ENCODE results near the gene DENND1A. TPM values are rescaled to one million over a fixed set of nuclear protein-coding genes. Genes with fewer than 3 reads are reported as not detected.

Gene DENND1A
- total and polyA plus RNA-seq, 2 of the 13 experiments (the other 11 are each of a cell fraction or from before 2014, with no cell fraction given): 14.8 to 30.1 TPM

GRCh38 chr9:123465304-123465703 is 464.6 kb downstream of the DENND1A start:
- no peaks in the 10 kb centered on the region; a peak in 1 of 5 replicates for H3K36me3 ChIP-seq (replicated peaks in 1 of 2; ENCODE audit: control insufficient read depth in 1 of 2, insufficient read depth in 2 of 2, low read length in 2 of 2)
- DNase-seq (ENCODE audit: low spot score) (peak; percentile 98), FAIRE-seq (peak; percentile 99), ATAC-seq (peak; percentile 76)
- in situ Hi-C loops (cut with HindIII; ENCODE audit: extremely low pct_ligation_motif_present, low pct_unique_long_range_greater_than_20kb): no loop called here
- no peaks in the 10 kb centered on the region for H4K20me1 ChIP-seq (ENCODE audit: insufficient read depth, low read length)
- no peaks in the 10 kb centered on the region for H3K79me2 ChIP-seq (ENCODE audit: insufficient read depth, low read length)
- H3K4me3 ChIP-seq (replicated peaks in 1 of 3; ENCODE audit: insufficient read depth in 1 of 3, low read depth in 2 of 3, low read length in 3 of 3): no peak overlapping the region; a peak in 1 of 6 replicates
- H3K4me2 ChIP-seq (ENCODE audit: low read depth, low read length): peak overlapping the region; percentile 29; the same call in 1 of the 2 replicates
- WGBS (ENCODE audit: low lambda C conversion rate): 0% methylated on average over 1 of the region's 1 CpG
- H3K4me1 ChIP-seq (ENCODE audit: insufficient read depth, low read length): peaks cover 62% of the 10 kb centered on the region
- H2AFZ ChIP-seq (ENCODE audit: low read length): no peak overlapping the region
- POLR2A ChIA-PET: interaction anchor here (0.7 to 2.0 kb wide), 3 partner anchors 30 to 1269 kb away, joined by 3 to 6 read pairs (median 3); no protein-coding TSS in a partner anchor
- intact Hi-C loops (cut with micrococcal nuclease; ENCODE audit: unreplicated experiment): loop anchor here (5.0 kb wide), 1 partner anchor 63 kb away; no protein-coding TSS in a partner anchor
- no peaks in the 10 kb centered on the region for H3K9me3 ChIP-seq (ENCODE audit: low read length)
- BruUV-seq (replicated peaks): no TSS peak
- H3K27ac ChIP-seq (ENCODE audit: extremely low read length, insufficient read depth, low read length): peak overlapping the region; percentile 90
- CTCF ChIA-PET (ENCODE audit: low intra/inter-chr PET ratio, low total read pairs): no interaction called here
- peak overlapping the region; percentile 51 for H3K9ac ChIP-seq (ENCODE audit: insufficient read depth, low read depth, low read length)
- H3K27me3 ChIP-seq (ENCODE audit: control insufficient read depth in 1 of 2, insufficient read depth in 2 of 2, low read length in 2 of 2): no peaks in the 10 kb centered on the region
- peak; percentile 78 for TF ChIP-seq FOXA3 (CRISPR knock-in tag; IDR thresholded peaks at IDR 0.05)
- peak; percentile 97 for TF ChIP-seq ARID5B (CRISPR knock-in tag; IDR thresholded peaks at IDR 0.05)
- no peak for TF ChIP-seq FOXP1 (IDR thresholded peaks at IDR 0.05)
- peak; percentile 95 for TF ChIP-seq FOXP1 (CRISPR knock-in tag; IDR thresholded peaks at IDR 0.05)
- TF ChIP-seq RNF219 (CRISPR knock-in tag; IDR thresholded peaks at IDR 0.05): no peak
- TF ChIP-seq NR2F2 (IDR thresholded peaks at IDR 0.05; ENCODE audit: borderline replicate concordance, low read depth): peak; percentile 77
- TF ChIP-seq ZNF251 (CRISPR knock-in tag; IDR thresholded peaks at IDR 0.05): no peak
- no peak for TF ChIP-seq ZNF615 (CRISPR knock-in tag; IDR thresholded peaks at IDR 0.05; ENCODE audit: borderline replicate concordance)
- TF ChIP-seq ATM (IDR thresholded peaks at IDR 0.05; ENCODE audit: borderline replicate concordance): peak; percentile 94; the same call in 1 of the 2 replicates
- peak; percentile 71 for TF ChIP-seq MIXL1 (CRISPR knock-in tag; IDR thresholded peaks at IDR 0.05)
- no peak for TF ChIP-seq ZSCAN29 (CRISPR knock-in tag; conservative IDR thresholded peaks at IDR 0.05)
- TF ChIP-seq KAT7 (CRISPR knock-in tag; IDR thresholded peaks at IDR 0.05; ENCODE audit: borderline replicate concordance): peak; percentile 63; the same call in 1 of the 2 replicates
- no peak for TF ChIP-seq GPN1 (CRISPR knock-in tag; IDR thresholded peaks at IDR 0.05; ENCODE audit: borderline replicate concordance)
- TF ChIP-seq HMG20A (CRISPR knock-in tag; IDR thresholded peaks at IDR 0.05; ENCODE audit: borderline replicate concordance): peak; percentile 80; the same call in 1 of the 2 replicates
- TF ChIP-seq MAX (IDR thresholded peaks at IDR 0.05): peak; percentile 51; the same call in 1 of the 2 replicates
- no peak for TF ChIP-seq LRRFIP1 (CRISPR knock-in tag; conservative IDR thresholded peaks at IDR 0.05)
- TF ChIP-seq TEAD2 (CRISPR knock-in tag; IDR thresholded peaks at IDR 0.05): no peak
- TF ChIP-seq ZMYM4 (CRISPR knock-in tag; IDR thresholded peaks at IDR 0.05): peak; percentile 61
